Skin of body (tissue), 2 donors: ENCODE measurements around the gene ZBTB33. TPM values are rescaled to one million over a fixed set of nuclear protein-coding genes. Genes with fewer than 3 reads are reported as not detected.

ENCODE experiments used
- DNase-seq: peaks from one replicate; lab custom pipeline; 2025; lab: John Stamatoyannopoulos, UW
- total RNA-seq: library from RNA; depleted of rRNA; stranded (reverse); fragments of >200 nt; gene quantifications from one replicate; pipeline ENCODE4 v1.2.3, GENCODE V29; 2014

The ZBTB33 gene
- total RNA-seq, 1 donor from 2014 or later, result 19.3 TPM

DNA sequence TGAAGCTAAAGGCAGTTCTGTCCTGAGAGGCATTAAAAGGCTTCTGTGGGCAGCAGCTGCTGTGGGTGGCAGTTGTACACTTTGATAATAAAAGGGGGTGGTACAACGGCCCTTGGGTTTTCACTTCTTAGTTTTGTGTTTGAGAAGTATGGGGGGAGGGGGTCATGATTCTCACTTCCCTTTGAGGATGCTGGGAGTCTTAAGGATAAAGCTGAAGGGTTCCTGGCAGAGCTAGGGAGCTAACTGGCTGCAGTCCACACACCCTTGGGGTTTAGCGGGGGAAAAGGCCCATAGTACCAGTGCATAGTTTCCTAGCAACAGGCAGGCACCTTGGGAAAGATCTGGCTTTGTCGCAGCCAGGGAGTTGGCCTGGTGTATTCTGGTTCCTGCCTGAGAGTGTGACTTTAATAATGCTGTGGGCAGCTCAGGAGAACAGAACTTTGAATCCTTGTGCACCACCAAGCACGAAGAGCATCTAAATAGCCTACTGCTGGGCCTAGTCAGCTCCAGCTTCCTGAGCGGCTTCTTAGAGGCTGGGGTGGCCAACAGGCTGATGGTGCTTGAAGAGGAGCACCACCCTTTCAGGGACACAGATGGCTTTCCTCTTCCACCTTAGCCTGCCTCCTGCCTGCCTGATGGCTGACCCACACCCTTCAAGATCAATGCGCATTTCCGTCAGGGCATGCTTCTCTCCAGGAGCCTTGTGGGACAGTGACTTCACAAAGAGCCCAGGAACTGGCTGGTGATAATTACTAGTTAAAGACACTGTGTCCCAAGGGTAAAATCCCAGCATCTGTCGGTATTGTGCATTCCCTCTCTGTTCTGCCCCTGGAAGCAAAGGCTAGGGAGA lies 12.5 kb downstream of the ZBTB33 start:
- no peak for DNase-seq

GRCh38 chrX:120264341-120264740 lies 13.7 kb downstream of the ZBTB33 start:
- no peak for DNase-seq

GRCh38 chrX:120269373-120270035 lies 18.9 kb downstream of the ZBTB33 start:
- no peak for DNase-seq

DNA sequence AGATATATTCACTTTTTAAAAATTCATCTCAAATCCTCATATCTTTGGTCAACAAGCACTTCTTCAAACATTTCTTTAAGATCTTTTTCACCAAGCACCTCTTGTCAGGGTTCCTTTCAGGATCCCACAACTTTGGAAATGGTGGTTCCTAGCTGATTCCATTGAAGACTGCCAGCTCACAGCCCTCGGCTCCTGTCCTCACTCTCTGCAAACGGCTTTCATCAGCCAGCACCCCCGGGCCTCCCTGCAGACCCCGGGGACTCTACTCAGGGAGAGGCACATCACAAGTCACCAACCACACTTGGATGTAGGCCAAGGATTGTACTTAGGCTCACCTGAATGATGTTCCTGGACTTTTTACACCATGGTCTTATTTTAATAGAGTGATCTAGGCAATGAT lies 20.0 kb downstream of the ZBTB33 start:
- DNase-seq, result no peak

DNA sequence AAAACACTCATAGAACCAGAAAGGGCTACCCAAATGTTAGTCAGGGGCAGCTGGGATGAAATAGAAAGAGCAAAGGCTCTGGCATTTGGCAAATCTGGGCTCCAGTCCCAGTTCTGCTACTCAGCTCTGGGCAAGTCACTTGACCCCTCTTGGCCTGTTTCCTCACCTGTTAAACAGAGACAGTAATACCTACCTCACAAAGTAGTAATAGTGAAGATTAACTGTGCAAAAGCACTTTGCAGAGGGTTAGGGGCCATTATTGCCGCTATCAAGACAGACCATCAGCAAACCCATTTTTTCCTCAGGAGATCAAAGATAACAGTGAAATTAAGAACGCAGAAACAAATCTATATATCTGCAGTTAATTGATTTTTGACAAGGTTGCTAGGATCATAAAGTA lies 20.6 kb downstream of the ZBTB33 start:
- no peak for DNase-seq

- DNase-seq, result no peak
Measured at GRCh38 chrX:120274145-120274544, 23.5 kb downstream of the ZBTB33 start.

DNA sequence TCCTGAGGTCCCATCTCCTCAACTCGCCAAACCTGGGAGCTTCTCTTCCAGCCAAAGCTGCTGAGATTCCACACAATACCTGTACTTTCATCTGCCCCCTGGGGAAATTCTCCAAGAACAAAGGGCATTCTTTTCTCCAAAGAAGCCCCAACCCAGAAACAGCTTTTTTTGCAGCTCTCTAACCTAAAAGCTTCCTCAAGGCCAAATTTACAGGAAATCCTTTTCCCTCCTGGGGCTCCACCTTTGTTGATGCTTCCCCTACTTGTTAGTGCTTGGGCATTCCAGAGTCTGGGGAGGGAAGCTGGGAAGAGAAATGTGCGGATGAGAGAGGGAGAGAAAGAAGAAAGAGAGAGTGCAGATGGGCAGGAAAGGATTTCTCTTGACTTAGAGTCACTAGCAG lies 24.3 kb downstream of the ZBTB33 start:
- no peak for DNase-seq

DNA sequence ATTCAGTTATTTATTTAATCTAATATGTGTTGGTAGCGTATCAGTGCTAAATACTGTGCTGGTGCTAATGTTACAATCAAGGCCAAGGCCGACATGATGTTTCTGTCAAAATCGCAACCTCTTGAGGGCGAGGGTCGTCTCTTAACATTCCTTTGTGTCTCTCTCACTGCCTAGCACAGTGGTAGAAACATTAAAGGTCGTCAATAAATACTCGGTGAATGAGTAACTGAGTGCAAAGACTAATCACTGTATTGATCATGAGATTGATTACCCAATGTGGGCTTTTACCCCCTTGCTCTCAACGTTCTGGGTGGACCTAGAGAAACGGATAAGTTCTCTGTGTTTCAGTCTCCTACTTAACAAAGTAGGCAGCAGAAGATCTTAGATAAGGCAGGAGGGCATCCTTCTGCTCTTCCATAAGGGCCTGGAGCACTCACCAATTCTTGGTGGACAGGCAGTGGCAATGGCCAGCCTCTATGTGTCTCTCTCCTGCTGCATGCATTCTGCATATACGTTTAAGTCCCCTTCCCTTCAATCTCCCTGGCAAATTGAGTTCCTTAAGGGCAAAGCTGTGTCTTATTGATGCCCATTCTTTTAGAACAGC lies 30.5 kb downstream of the ZBTB33 start:
- DNase-seq, result no peak

DNA sequence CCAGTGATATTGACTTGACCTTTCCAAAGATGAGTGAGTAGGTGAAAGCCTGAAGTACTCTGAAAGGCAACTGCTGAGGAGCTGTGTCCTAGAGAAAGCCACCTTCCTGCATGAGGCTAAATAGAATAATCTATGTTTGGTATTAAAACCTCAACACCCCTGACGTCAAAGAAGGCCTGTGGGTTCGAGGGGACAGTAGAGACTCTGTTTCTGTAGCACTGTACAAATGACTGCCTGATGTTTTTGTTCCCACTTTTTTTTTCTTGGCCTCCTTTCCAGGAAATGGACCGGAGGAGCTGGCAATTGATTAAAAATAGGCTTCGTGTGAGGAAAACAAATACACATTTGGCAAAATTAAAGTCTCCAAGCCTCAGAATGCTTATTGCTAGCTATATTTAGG lies 31.1 kb downstream of the ZBTB33 start:
- no peak for DNase-seq

DNA sequence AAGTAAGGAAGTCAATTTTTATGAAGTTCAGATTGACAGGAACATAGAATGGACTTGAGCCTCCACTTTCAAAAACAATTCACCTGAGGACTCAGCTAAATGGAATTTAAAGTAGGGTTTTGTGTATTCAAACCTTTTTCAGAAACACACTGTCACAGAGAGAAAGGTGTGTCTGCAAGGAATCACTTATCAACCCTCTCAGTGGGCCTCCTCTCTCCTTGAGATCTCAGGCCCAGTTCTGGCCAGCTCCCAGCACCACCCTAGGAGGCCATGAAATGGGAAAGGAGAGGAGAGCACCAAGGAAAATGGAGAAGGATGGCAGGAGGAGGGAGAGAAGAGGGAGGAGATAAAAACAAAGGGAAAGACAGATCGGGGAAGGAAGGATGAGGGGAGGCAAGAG lies 32.1 kb downstream of the ZBTB33 start:
- DNase-seq, result no peak

DNA sequence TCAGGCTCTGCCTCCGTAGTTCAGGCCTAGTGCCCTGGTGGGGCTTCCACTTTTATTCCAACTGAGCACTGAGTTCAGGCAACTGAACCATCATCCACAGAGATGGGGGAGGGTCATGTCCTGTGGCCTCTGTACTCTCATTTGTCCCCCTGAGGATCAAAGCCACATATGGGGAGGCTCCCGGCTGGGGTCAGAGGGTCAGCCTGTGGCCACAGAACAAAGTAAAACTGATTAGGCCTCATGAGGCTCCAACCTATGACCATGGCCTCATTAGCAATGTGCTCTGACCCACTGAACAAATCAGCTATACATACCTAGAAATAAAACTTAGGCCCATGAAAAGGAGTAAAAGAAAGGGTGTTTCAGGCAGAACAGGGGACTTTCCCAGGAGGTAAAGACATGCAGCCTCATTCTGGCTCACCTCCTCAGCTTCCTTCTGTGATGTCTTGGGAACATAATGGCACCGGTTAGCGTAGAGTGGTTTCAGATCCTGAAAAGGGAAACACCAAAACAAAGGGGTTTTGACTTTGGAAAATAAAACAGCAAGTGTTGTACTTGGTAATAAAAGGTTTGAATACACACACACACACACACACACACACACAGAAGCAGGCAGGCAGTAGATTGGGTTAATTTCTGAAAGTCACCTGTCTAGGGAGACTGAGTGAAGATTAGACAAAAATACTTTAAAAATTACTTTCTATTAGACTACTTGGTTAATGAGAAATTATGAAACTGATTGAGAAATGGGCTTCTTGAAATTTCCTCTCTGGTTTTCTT lies 36.3 kb downstream of the ZBTB33 start:
- no peak for DNase-seq

DNA sequence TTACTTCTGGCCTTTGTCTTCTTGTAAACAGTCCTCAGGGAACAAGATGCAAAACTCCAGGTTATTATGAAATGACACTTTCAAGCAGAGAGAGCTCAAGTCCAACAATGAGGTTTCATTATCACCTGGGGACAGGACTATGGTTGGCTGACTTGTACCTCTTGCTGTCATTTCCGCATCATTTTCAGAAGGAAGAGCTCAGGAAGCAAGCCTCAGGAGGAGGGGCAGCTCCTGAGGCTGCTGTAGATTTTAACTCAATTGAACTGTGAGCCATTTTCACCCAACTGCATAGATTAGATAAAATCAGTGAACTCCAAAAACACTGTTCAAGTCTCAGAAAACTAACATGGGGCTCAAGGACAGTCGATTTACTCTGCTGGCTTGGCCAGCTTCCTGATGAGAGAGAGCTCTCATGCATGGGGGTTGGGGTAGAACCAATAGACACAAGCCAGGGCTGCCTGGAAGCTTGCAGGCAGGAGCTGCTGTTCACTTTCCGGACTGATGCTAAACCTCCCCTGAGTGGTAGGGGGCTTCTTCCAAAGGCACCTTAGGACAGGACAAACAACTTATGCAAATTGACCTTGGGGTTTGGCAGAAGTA lies 37.0 kb downstream of the ZBTB33 start:
- no peak for DNase-seq

DNA sequence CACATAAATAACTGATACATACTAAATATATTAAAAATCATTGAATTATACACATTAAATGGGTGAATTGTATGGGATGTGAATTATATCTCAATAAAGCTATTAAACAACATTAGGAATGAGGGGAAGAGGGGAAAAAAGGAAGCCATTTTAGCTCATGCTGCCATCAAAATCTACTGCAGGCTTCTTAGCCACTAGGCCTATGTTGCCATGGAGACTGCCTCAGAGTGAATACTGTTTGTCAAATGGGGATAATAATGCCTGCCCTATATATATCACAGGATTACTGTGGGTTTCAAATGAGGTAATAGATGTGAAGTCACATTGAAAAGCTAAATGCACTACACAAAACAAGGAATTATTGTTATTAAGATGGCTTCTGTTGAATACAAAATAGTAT lies 39.5 kb downstream of the ZBTB33 start:
- no peak for DNase-seq

DNA sequence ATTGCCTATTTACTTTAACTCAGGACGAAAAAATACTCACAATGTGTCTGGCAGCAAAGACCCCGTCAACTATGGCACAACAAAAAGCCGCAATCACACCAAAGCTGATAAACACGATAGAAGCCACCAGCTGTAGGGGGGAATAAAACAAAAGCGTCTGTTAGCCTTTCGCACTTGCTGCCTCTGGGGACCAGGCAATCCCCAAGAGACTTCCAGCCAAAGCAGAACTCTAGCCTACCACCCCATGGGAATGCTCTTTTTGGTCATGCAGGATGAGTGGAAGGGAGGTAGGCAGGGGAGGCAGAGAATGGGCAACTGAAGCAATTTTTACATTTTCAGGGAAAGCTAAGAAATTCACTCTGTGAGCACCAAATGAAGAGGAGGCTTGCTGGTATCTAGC lies 40.6 kb downstream of the ZBTB33 start:
- DNase-seq, result no peak

DNA sequence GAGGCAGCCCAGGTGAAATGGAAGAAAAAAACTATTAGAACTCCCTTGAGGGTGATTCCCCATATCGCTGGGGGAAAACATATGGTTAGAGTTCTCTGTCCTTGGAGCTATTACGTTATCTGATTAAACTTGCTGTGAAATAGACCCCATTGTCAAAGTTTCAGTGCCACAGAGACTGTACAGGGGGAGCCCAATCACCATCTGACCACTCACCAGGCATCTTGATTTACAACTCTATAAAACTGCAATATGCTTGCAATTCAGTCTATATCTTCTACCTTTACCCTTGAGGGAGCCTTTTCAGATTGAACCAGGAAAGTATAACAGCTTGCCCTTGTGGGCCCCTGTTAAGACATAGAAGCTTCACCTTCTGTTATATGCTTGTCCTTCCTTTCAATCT lies 42.4 kb downstream of the ZBTB33 start:
- no peak for DNase-seq

DNA sequence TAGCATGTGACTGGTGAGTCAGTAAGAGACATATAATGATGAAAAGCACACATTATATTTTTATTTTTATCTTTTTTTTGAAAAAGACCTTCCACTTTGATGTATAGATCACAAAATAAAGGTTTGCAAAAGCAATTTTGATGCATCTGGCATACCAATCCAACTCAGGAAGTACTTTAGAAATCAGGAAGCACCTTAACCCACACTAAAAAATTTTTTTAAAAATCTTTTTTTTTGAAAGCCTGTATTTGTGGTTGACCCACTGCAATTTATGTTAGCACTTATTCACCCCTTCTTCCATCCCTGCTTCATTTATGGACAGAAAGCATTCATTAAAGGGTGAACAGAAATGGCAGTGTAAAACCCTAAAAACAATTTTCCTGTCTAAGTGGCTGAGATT lies 44.0 kb downstream of the ZBTB33 start:
- DNase-seq, result no peak

DNA sequence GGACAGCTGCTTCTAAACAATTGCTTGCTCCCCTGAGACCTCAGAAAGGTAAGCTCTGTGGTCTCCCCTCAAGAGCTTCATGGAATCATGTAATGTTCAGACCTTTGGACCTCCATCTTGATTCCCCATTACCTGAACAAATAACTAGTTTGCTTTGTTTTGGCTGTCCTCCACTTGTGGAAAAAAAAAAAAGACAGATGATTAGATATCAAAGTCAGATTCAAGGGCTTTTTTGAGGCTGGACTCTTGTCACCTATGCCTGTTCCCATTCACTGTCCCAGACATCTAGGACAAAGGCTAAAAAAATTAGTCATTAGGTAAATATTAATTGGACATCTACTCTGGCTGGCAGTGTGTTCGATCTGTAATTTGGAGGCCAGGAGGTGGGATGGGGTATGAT lies 47.3 kb downstream of the ZBTB33 start:
- DNase-seq, result no peak

- no peak for DNase-seq
Measured at GRCh38 chrX:120299928-120300327, 49.3 kb downstream of the ZBTB33 start.

- no peak for DNase-seq
Measured at GRCh38 chrX:120301497-120301896, 50.9 kb downstream of the ZBTB33 start.

GRCh38 chrX:120301960-120302359 lies 51.3 kb downstream of the ZBTB33 start:
- no peak for DNase-seq

DNA sequence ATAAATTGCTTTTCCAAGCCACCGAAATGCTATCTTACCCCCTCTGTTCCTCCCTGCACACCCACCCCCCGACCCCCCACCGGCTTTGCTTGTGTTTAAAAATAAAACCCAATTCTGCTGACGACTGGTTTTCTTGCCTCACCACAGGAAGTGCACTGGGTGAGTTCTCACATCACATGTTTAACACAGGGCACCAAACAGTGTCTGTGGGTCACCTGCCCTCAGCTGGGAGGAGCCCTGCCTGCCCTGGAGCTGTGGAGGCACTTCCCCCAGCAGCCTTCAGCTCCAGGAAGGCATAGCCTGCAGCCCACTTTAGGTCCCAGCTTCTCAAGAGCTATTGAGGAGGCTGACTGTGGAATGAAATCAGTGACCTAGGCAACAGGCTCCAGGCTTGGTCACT lies 51.8 kb downstream of the ZBTB33 start:
- DNase-seq, result no peak
